Right ventricle myocardium inferior (tissue), 1 donor: ENCODE measurements around the gene MXRA8. TPM values are rescaled to one million over a fixed set of nuclear protein-coding genes. Genes with fewer than 3 reads are reported as not detected.
"Not testable (repeated sequence)": the region's sequence is repeated elsewhere in the genome, so short reads cannot be mapped to it uniquely, and the experiment has no call there.

Experiments used
- ATAC-seq: fragments of 200-7000 bp; cut with Tn5 transposase; one replicate; pipeline ENCODE4 v1.9.1; 2020; ENCODE audit warnings: mild to moderate bottlenecking, moderate library complexity
- DNase-seq: peaks from one replicate; pipeline ENCODE4 v3.0.0; 2021; ENCODE audit errors: missing footprints
- intact Hi-C: fragments of 100-400 bp; cut with DNase I; formaldehyde crosslinking; loops from one replicate; pipeline ENCODE4 v1.11.0; 2022
- total RNA-seq: library from RNA; stranded (reverse); fragmentation: NEBNext Ultra II Directional; extraction: Animal tissue kit (Norgen Biotek cat#: 25700); gene quantifications from one replicate; pipeline ENCODE4 v1.2.1, GENCODE V29; 2021
- donor health status: DM: no; HTN: yes; CAD: no; lungs with severe emphysema.

The MXRA8 gene
- total RNA-seq, 1 donor from 2014 or later, result 21.8 TPM

GRCh38 chr1:1395166-1395565, 36.8 kb upstream of the MXRA8 start:
- ATAC-seq (no peak), DNase-seq (peak; percentile 55)
- intact Hi-C loops, result no loop called here

GRCh38 chr1:1394116-1394515, 35.8 kb upstream of the MXRA8 start:
- no peak for DNase-seq
- intact Hi-C loops, result no loop called here
- no peak for ATAC-seq

- ATAC-seq (no peak), DNase-seq (no peak)
- intact Hi-C loops, result no loop called here
Measured at GRCh38 chr1:1393428-1393827, 35.1 kb upstream of the MXRA8 start.

GRCh38 chr1:1393014-1393413, 34.7 kb upstream of the MXRA8 start:
- intact Hi-C loops, result no loop called here
- peak; percentile 13 for DNase-seq
- no peak for ATAC-seq

- DNase-seq, result peak; percentile 54
- no peak for ATAC-seq
- intact Hi-C loops, result no loop called here
Measured at GRCh38 chr1:1391225-1391624, 32.9 kb upstream of the MXRA8 start.

- no peak for DNase-seq
- intact Hi-C loops, result no loop called here
- ATAC-seq, result no peak
Measured at GRCh38 chr1:1390675-1391074, 32.3 kb upstream of the MXRA8 start.

GRCh38 chr1:1388078-1388472, 29.7 kb upstream of the MXRA8 start:
- intact Hi-C loops, result no loop called here
- ATAC-seq (no peak), DNase-seq (peak; percentile 40)

GRCh38 chr1:1387098-1388077, 29.0 kb upstream of the MXRA8 start:
- DNase-seq (peak; percentile 47), ATAC-seq (no peak)
- intact Hi-C loops, result no loop called here

GRCh38 chr1:1385931-1386330, 27.6 kb upstream of the MXRA8 start:
- intact Hi-C loops, result no loop called here
- DNase-seq, result no peak
- no peak for ATAC-seq

GRCh38 chr1:1385339-1385738, 27.0 kb upstream of the MXRA8 start:
- ATAC-seq, intact Hi-C loops, DNase-seq: not testable (repeated sequence)

GRCh38 chr1:1381294-1381693, 22.9 kb upstream of the MXRA8 start:
- intact Hi-C loops, result no loop called here
- DNase-seq (peak; percentile 14), ATAC-seq (no peak)

- ATAC-seq, result no peak
- intact Hi-C loops, result no loop called here
- peak; percentile 39 for DNase-seq
Measured at GRCh38 chr1:1380860-1381259, 22.5 kb upstream of the MXRA8 start.

- ATAC-seq (no peak), DNase-seq (peak; percentile 37)
- intact Hi-C loops, result no loop called here
Measured at GRCh38 chr1:1377540-1378205, 19.3 kb upstream of the MXRA8 start.

GRCh38 chr1:1376551-1377226, 18.3 kb upstream of the MXRA8 start:
- intact Hi-C loops, result no loop called here
- peak; percentile 65 for DNase-seq

GRCh38 chr1:1374929-1375662, 16.7 kb upstream of the MXRA8 start, which contains the start of gene AURKAIP1:
Gene AURKAIP1, minus strand, starts transcription at chr1:1375207. Its CDS starts 451 bp downstream, at chr1:1374756.
- intact Hi-C loops, result no loop called here
- DNase-seq, result peak; percentile 98
- ATAC-seq, result peak; percentile 97

More at GRCh38 chr1:1376551-1377226, 18.3 kb upstream of the MXRA8 start:
- no peak for ATAC-seq

GRCh38 chr1:1374589-1374928, 16.2 kb upstream of the MXRA8 start:
- ATAC-seq, result no peak
- intact Hi-C loops, result no loop called here
- DNase-seq, result peak; percentile 60

- ATAC-seq, result no peak
- intact Hi-C loops, result loop anchor here (1.0 to 2.0 kb wide), 2 partner anchors 22 to 25 kb away; partner anchors contain the start of gene DVL1
- DNase-seq, result peak; percentile 63
Measured at GRCh38 chr1:1373815-1374588, 15.6 kb upstream of the MXRA8 start.
